Endothelial cell (in vitro differentiated cells): ENCODE measurements around the gene PRKCA. TPM values are rescaled to one million over a fixed set of nuclear protein-coding genes. Genes with fewer than 3 reads are reported as not detected.

Experiments used
- DNase-seq: peaks from one replicate; pipeline ENCODE4 v3.0.0; 2021; ENCODE audit warnings: low spot score
- H3K27ac Mint-ChIP-seq: one replicate; pipeline ENCODE4 v1.8.0; 2021; ENCODE audit warnings: mixed read lengths, inconsistent platforms; ENCODE audit not compliant: unreplicated experiment
- H3K27me3 Mint-ChIP-seq: one replicate; pipeline ENCODE4 v1.8.0; 2021; ENCODE audit warnings: mild to moderate bottlenecking, moderate library complexity, mixed read lengths, inconsistent platforms; ENCODE audit not compliant: unreplicated experiment
- H3K36me3 Mint-ChIP-seq: one replicate; pipeline ENCODE4 v1.8.0; 2021; ENCODE audit warnings: mild to moderate bottlenecking, low read depth, mixed read lengths, inconsistent platforms; ENCODE audit not compliant: unreplicated experiment
- H3K4me1 Mint-ChIP-seq: one replicate; pipeline ENCODE4 v1.8.0; 2021; ENCODE audit warnings: mild to moderate bottlenecking, mixed read lengths, inconsistent platforms; ENCODE audit not compliant: unreplicated experiment
- H3K4me3 Mint-ChIP-seq: one replicate; pipeline ENCODE4 v1.8.0; 2021; ENCODE audit warnings: mild to moderate bottlenecking, mixed read lengths, inconsistent platforms; ENCODE audit not compliant: unreplicated experiment
- H3K9me3 Mint-ChIP-seq: one replicate; pipeline ENCODE4 v1.8.0; 2021; ENCODE audit warnings: mixed read lengths, inconsistent platforms; ENCODE audit not compliant: unreplicated experiment
- CTCF ChIP-seq: fragments of 200-600 bp; sonication (generic); IDR thresholded peaks from one replicate; pipeline ENCODE4 v1.5.0; 2021; ENCODE audit warnings: antibody characterized with exemption; ENCODE audit not compliant: unreplicated experiment
- total RNA-seq: library from RNA; stranded (reverse); fragmentation: NEBNext Ultra II Directional; extraction: Animal tissue kit (Norgen Biotek cat#: 25700); gene quantifications from one replicate; pipeline ENCODE4 v1.2.1, GENCODE V29; 2021; ENCODE audit not compliant: unreplicated experiment

Gene PRKCA
- total RNA-seq, 1 donor from 2014 or later, result 2.1 TPM

- H3K4me1 Mint-ChIP-seq, result no peaks in the 10 kb centered on the region
- H3K27ac Mint-ChIP-seq, result no peak overlapping the region
- peaks cover 2% of the 10 kb centered on the region for H3K27me3 Mint-ChIP-seq
- no peak overlapping the region for H3K4me3 Mint-ChIP-seq
- H3K9me3 Mint-ChIP-seq, result no peaks in the 10 kb centered on the region
- no peak for DNase-seq
- no peak for TF ChIP-seq CTCF
- H3K36me3 Mint-ChIP-seq, result no peaks in the 10 kb centered on the region
These were observed 244.9 kb downstream of the PRKCA start for GRCh38 chr17:66547151-66547865.

GRCh38 chr17:66548158-66548557, 245.7 kb downstream of the PRKCA start:
- no peak overlapping the region for H3K27ac Mint-ChIP-seq
- H3K27me3 Mint-ChIP-seq, result no peaks in the 10 kb centered on the region
- TF ChIP-seq CTCF, result no peak
- no peak overlapping the region for H3K4me3 Mint-ChIP-seq
- H3K4me1 Mint-ChIP-seq, result no peaks in the 10 kb centered on the region
- H3K36me3 Mint-ChIP-seq, result no peaks in the 10 kb centered on the region
- DNase-seq, result no peak
- H3K9me3 Mint-ChIP-seq, result no peaks in the 10 kb centered on the region

DNA sequence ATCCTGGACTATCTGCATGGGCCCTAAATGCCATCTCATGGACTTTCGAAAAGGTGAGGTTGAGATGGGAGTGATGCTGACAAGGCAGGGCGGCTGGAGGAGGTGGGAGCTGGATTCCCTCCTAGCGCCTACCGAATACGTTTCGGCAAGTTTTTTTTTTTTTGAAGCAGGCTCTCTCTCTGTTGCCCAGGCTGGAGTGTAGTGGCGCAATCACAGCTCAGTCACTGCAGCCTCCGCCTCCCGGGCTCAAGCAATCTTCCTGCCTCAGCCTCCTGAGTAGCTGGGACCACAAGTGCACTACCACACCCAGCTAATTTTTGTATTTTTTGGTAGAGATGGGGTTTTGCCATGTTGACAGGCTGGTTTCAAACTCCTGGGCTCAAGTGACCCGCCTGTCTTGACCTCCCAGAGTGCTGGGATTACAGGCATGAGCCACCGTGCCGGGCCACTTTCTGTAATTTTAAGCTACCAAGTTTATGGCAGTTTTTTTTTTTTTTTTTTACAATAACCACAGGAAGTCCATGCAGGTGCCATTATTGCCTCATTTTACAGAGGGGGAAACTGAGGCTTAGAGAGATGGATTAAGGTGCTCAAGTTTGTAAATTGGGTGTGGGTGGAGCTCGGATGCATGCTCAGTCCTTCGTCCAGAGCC, 246.4 kb downstream of the PRKCA start:
- H3K27me3 Mint-ChIP-seq, result no peaks in the 10 kb centered on the region
- no peak overlapping the region for H3K4me3 Mint-ChIP-seq
- H3K27ac Mint-ChIP-seq, result no peak overlapping the region
- H3K4me1 Mint-ChIP-seq, result no peaks in the 10 kb centered on the region
- no peak for TF ChIP-seq CTCF
- no peaks in the 10 kb centered on the region for H3K36me3 Mint-ChIP-seq
- no peak for DNase-seq
- no peaks in the 10 kb centered on the region for H3K9me3 Mint-ChIP-seq

DNA sequence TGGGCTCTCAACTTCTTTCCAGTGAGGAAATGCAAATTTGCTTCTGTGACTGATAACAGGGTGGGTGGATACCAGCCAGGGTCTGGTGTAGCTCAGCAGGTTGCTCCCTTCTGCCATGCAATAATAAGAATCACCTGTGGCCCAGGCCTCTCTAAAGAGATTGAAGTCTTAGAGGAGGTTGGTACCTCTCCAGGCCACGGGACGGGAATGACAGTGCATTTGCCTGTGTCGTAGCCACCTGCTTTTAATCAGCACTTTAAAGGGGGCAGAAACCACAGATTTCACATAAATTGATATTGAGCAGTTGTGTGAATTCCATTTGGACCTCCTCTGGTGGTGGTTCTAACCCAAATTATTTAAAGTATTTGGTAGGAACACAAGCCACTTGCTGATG, 246.9 kb downstream of the PRKCA start:
- H3K4me1 Mint-ChIP-seq, result no peaks in the 10 kb centered on the region
- DNase-seq, result no peak
- H3K4me3 Mint-ChIP-seq, result no peak overlapping the region

More for the DNA sequence above, 246.9 kb downstream of the PRKCA start:
- TF ChIP-seq CTCF, result no peak
- Mint-ChIP-seq H3K9me3 (no peaks in the 10 kb centered on the region), H3K27ac (no peak overlapping the region), H3K36me3 (no peaks in the 10 kb centered on the region), H3K27me3 (no peaks in the 10 kb centered on the region)
